Measurements from ENCODE around the gene GNG7.
"Not testable (repeated sequence)": the region's sequence is repeated elsewhere in the genome, so short reads cannot be mapped to it uniquely, and the experiment has no call there.

Gene GNG7

GRCh38 chr19:2497186-2497585 lies 205.3 kb downstream of the GNG7 start:
- DNase-seq = peak; percentile 88

- peak; percentile 73 for DNase-seq
Measured at GRCh38 chr19:2495651-2496316, 206.7 kb downstream of the GNG7 start.

- DNase-seq = peak; percentile 73
Measured at GRCh38 chr19:2495130-2495641, 207.3 kb downstream of the GNG7 start.

GRCh38 chr19:2494447-2495129 lies 207.9 kb downstream of the GNG7 start:
- DNase-seq = peak; percentile 91

GRCh38 chr19:2494084-2494446 lies 208.4 kb downstream of the GNG7 start:
- peak; percentile 92 for DNase-seq

- DNase-seq = not testable (repeated sequence)
Measured at GRCh38 chr19:2493448-2493847, 209.0 kb downstream of the GNG7 start.

- no peak for DNase-seq
Measured at GRCh38 chr19:2492870-2493269, 209.6 kb downstream of the GNG7 start.

GRCh38 chr19:2491130-2491801 lies 211.2 kb downstream of the GNG7 start:
- DNase-seq = peak; percentile 71

GRCh38 chr19:2490659-2491058 lies 211.8 kb downstream of the GNG7 start:
- DNase-seq = no peak

GRCh38 chr19:2488942-2489731 lies 213.4 kb downstream of the GNG7 start:
- DNase-seq = peak; percentile 88

- DNase-seq = no peak
Measured at GRCh38 chr19:2488405-2488941, 214.0 kb downstream of the GNG7 start.

GRCh38 chr19:2487842-2488241 lies 214.7 kb downstream of the GNG7 start:
- no peak for DNase-seq

GRCh38 chr19:2487090-2487489 lies 215.4 kb downstream of the GNG7 start:
- DNase-seq = no peak

GRCh38 chr19:2485428-2485827 lies 217.1 kb downstream of the GNG7 start:
- no peak for DNase-seq

- DNase-seq = no peak
Measured at GRCh38 chr19:2484178-2484937, 218.1 kb downstream of the GNG7 start.

GRCh38 chr19:2483484-2484151 lies 218.9 kb downstream of the GNG7 start:
- no peak for DNase-seq

GRCh38 chr19:2483084-2483483 lies 219.4 kb downstream of the GNG7 start:
- DNase-seq = no peak

- DNase-seq = no peak
Measured at GRCh38 chr19:2482354-2483038, 220.0 kb downstream of the GNG7 start.

- no peak for DNase-seq
Measured at GRCh38 chr19:2481466-2481865, 221.0 kb downstream of the GNG7 start.

- peak; percentile 67 for DNase-seq
Measured at GRCh38 chr19:2479556-2480194, 222.8 kb downstream of the GNG7 start.
